Heart right ventricle (tissue), 16 donors: Measurements from ENCODE around the gene FAM241B. TPM values are rescaled to one million over a fixed set of nuclear protein-coding genes. Genes with fewer than 3 reads are reported as not detected.

Experiments
- ATAC-seq, 8 donors: fragments of 200-7000 bp; cut with Tn5 transposase; one replicate each; pipeline ENCODE4 v1.9.1; 2020; ENCODE audit warnings: mild to moderate bottlenecking in 8 of 8, moderate library complexity in 8 of 8, moderate number of reproducible peaks in 1 of 8
- DNase-seq, 2 donors: peaks; one replicate each; pipeline ENCODE4 v3.0.0-alpha.2; 2020
- H3K27ac ChIP-seq, 10 donors: fragments of 200-600 bp; sonication (generic) in 2 of 10; one replicate each; pipeline versions ENCODE4 v1.5.0 to v1.8.0; 2020 to 2022; ENCODE audit warnings: mild to moderate bottlenecking in 3 of 10
- H3K27me3 ChIP-seq, 7 donors: fragments of 200-600 bp; one replicate each; pipeline ENCODE4 v1.8.0; 2021 to 2022; ENCODE audit warnings: mild to moderate bottlenecking in 2 of 7
- H3K36me3 ChIP-seq, 9 donors: fragments of 200-600 bp; sonication (generic) in 1 of 9; one replicate each; pipeline versions ENCODE4 v1.5.0 to v1.8.0; 2020 to 2022; ENCODE audit warnings: mild to moderate bottlenecking in 2 of 9
- H3K4me1 ChIP-seq, 9 donors: fragments of 200-600 bp; sonication (generic) in 1 of 9; one replicate each; pipeline versions ENCODE4 v1.5.0 to v1.8.0; 2020 to 2022; ENCODE audit warnings: mild to moderate bottlenecking in 4 of 9
- H3K4me3 ChIP-seq, 10 donors: fragments of 200-600 bp; sonication (generic) in 2 of 10; one replicate each; pipeline versions ENCODE4 v1.5.0 to v1.8.0; 2020 to 2022; ENCODE audit warnings: mild to moderate bottlenecking in 7 of 10, moderate library complexity in 2 of 10
- H3K9me3 ChIP-seq, 11 donors: fragments of 200-600 bp in 10 of 11; sonication (generic) in 2 of 11; one replicate each; pipeline versions ENCODE4 v1.5.0 to v1.8.0; 2013 to 2022; ENCODE audit warnings: mild to moderate bottlenecking in 2 of 11, control low read depth in 1 of 11, moderate library complexity in 1 of 11
- CTCF ChIP-seq, 9 donors: fragments of 200-600 bp; sonication (generic) in 2 of 9; IDR thresholded peaks; one replicate each; pipeline versions ENCODE4 v1.5.0 to v1.8.0; 2021 to 2022; ENCODE audit warnings: antibody characterized with exemption in 9 of 9, mild to moderate bottlenecking in 5 of 9, moderate library complexity in 1 of 9
- WGBS, 2 donors: extraction: QIAGEN DNeasy Blood & Tissue Kit; methylation state at CpG; one replicate each; pipeline ENCODE4 v1.1.7; 2013; ENCODE audit warnings: inconsistent platforms in 1 of 2; 5-methylcytosine and 5-hydroxymethylcytosine counted together
- intact Hi-C, 10 donors: fragments of 100-400 bp; cut with DNase I; formaldehyde crosslinking; loops; one replicate each; pipeline versions ENCODE4 v1.11.1 to v1.14.2; 2022
- polyA plus RNA-seq, 2 donors: library from polyadenylated mRNA; stranded (reverse); fragments of 200-250 nt; gene quantifications; one replicate each; pipeline ENCODE4 v1.2.3, GENCODE V29; 2013
- total RNA-seq, 10 donors: library from RNA; stranded (reverse); fragmentation: NEBNext Ultra II Directional in 3 of 10; extraction: Animal tissue kit (Norgen Biotek cat#: 25700) in 3 of 10; gene quantifications; one replicate each; pipeline versions ENCODE4 v1.2.1 to v1.2.4, GENCODE V29; 2021 to 2023
- donor health status: Arrhythmogenic right ventricular cardiomyopathy.
- donor health status: ischemic (EF 13 %, LVEDD 7.1; RV severe dilation, severe dysfunction).
- donor health status: healthy with polysubstance abuse.
- donor health status: DM: no; HTN: yes; CAD: no.
- donor health status: DM: no; HTN: no; CAD: no.
- donor health status: ischemic (EF 25% LVEDD 6.9; RV normal size, moderate dysfunction).
- donor health status: ischemic (EF 25% LVEDD 5.7; RV mildly dilated, moderate dysfunction).
- donor health status: healthy.
- donor health status: DM: yes; HTN: yes; CAD: no.
- donor health status: Ischemic cardiomyopathy.
- donor health status: ischemic (EF 35%, LVEDD 5.7; RV mildly dilated, moderate dysfunction).
- donor health status: nonischemic (EF 11% LVEDD 7.7; RV severe dilation, severe dysfunction).
- donor health status: DM: yes; HTN: yes; CAD: no.
- donor health status: PGD.
- donor health status: ischemic (EF 29% LVEDD 5.4; RV normal size, mild dysfunction).
- donor health status: nonischemic (EF 23%, LVEDD 6.1; RV moderate dilation, normal function).

Gene FAM241B
- total and polyA plus RNA-seq, 12 donors = 1.4 to 9.0 (median 4.5) TPM

- no peak for ATAC-seq
Measured at GRCh38 chr10:69646185-69647060, 16.4 kb downstream of the FAM241B start.

GRCh38 chr10:69647126-69647525 lies 17.1 kb downstream of the FAM241B start:
- Histone ChIP-seq H3K27me3 (peaks cover 0 to 27% (median 9%) of the 10 kb centered on the region in 7 donors), H3K36me3 (no peaks in the 10 kb centered on the region), H3K9me3 (no peaks in the 10 kb centered on the region), H3K4me1 (no peaks in the 10 kb centered on the region), H3K4me3 (no peak overlapping the region), H3K27ac (no peak overlapping the region)
- no peak for DNase-seq
- TF ChIP-seq CTCF (IDR thresholded peaks at IDR 0.05) = no peak
- no peak for ATAC-seq
- intact Hi-C loops = loop anchor here in 6 of 10 donors (2.0 to 10.0 kb wide), 9 partner anchors 65 to 270 kb away; partner anchors contain the start of gene COL13A1 (in 2 of the 6)
- 75 to 81% methylated on average over 6 of the region's 6 CpGs for WGBS, 2 donors

More at GRCh38 chr10:69646185-69647060, 16.4 kb downstream of the FAM241B start:
- peaks cover 0 to 32% (median 9%) of the 10 kb centered on the region in 7 donors for H3K27me3 ChIP-seq
- H3K9me3 ChIP-seq = no peaks in the 10 kb centered on the region
- 62 to 71% methylated on average over 11 of the region's 11 CpGs for WGBS, 2 donors
- intact Hi-C loops = loop anchor here in 6 of 10 donors (2.0 to 10.0 kb wide), 9 partner anchors 66 to 271 kb away; partner anchors contain the start of gene COL13A1 (in 2 of the 6)
- no peaks in the 10 kb centered on the region for H3K4me1 ChIP-seq
- no peaks in the 10 kb centered on the region for H3K36me3 ChIP-seq
- no peak overlapping the region for H3K4me3 ChIP-seq
- TF ChIP-seq CTCF (IDR thresholded peaks at IDR 0.05) = no peak
- H3K27ac ChIP-seq = no peak overlapping the region
- DNase-seq = no peak

- Histone ChIP-seq H3K4me3 (no peak overlapping the region), H3K9me3 (no peaks in the 10 kb centered on the region), H3K27ac (no peak overlapping the region), H3K36me3 (no peaks in the 10 kb centered on the region), H3K4me1 (no peaks in the 10 kb centered on the region), H3K27me3 (peaks cover 0 to 21% (median 9%) of the 10 kb centered on the region in 7 donors)
- no peak for DNase-seq
- WGBS, 2 donors = 68% methylated on average over 4 of the region's 4 CpGs
- intact Hi-C loops = loop anchor here in 6 of 10 donors (2.0 to 10.0 kb wide), 9 partner anchors 64 to 269 kb away; partner anchors contain the start of gene COL13A1 (in 2 of the 6)
- TF ChIP-seq CTCF (IDR thresholded peaks at IDR 0.05) = no peak
- no peak for ATAC-seq
Measured at GRCh38 chr10:69647819-69648218, 17.8 kb downstream of the FAM241B start.

GRCh38 chr10:69648461-69648860 lies 18.4 kb downstream of the FAM241B start:
- no peaks in the 10 kb centered on the region for H3K9me3 ChIP-seq
- 91 to 95% methylated on average over 5 of the region's 5 CpGs for WGBS, 2 donors
- no peaks in the 10 kb centered on the region for H3K36me3 ChIP-seq
- no peak for ATAC-seq
- DNase-seq = no peak
- H3K27me3 ChIP-seq = peaks cover 0 to 16% (median 8%) of the 10 kb centered on the region in 7 donors
- H3K27ac ChIP-seq = no peak overlapping the region
- H3K4me1 ChIP-seq = no peaks in the 10 kb centered on the region
- intact Hi-C loops = loop anchor here in 6 of 10 donors (5.0 to 10.0 kb wide), 8 partner anchors 64 to 269 kb away; partner anchors contain the start of gene COL13A1 (in 2 of the 6)
- no peak for TF ChIP-seq CTCF (IDR thresholded peaks at IDR 0.05)
- H3K4me3 ChIP-seq = no peak overlapping the region
